Measurements from ENCODE around the gene COMT.
A peak's percentile ranks its signal among the peaks of the same experiment; 100 is the strongest.

Gene COMT

GRCh38 chr22:20001082-20001638 is 59.6 kb downstream of the COMT start:
- H3K18ac ChIP-seq (ENCODE audit: low read depth in 1 of 2, low read length in 2 of 2) = no peak overlapping the region
- H2BK12ac ChIP-seq (ENCODE audit: low read length in 2 of 2) = no peak overlapping the region
- no peak overlapping the region for H4K91ac ChIP-seq (ENCODE audit: low read length)
- H2BK120ac ChIP-seq (ENCODE audit: low read depth, low read length) = no peak overlapping the region
- H3K4me3 ChIP-seq (ENCODE audit: insufficient read depth in 1 of 2, low read depth in 1 of 2, low read length in 2 of 2) = no peak overlapping the region
- H3K9me3 ChIP-seq (ENCODE audit: control insufficient read depth, low read length) = peaks cover 22% of the 10 kb centered on the region
- H2BK5ac ChIP-seq (ENCODE audit: low read depth, low read length, poor library complexity, severe bottlenecking) = no peak overlapping the region
- DNase-seq = peak; percentile 49
- no peak overlapping the region for H3K4ac ChIP-seq (ENCODE audit: low read depth in 1 of 2, low read length in 2 of 2)
- 77% methylated on average over 10 of the region's 11 CpGs for WGBS
- peaks cover 48% of the 10 kb centered on the region for H3K4me1 ChIP-seq (ENCODE audit: control insufficient read depth, insufficient read depth, low read depth, low read length)
- no peak overlapping the region for H3K23ac ChIP-seq (ENCODE audit: low read length in 2 of 2)
- H2AK5ac ChIP-seq (ENCODE audit: low read length, severe bottlenecking) = no peak overlapping the region
- no peak overlapping the region for H4K8ac ChIP-seq (ENCODE audit: low read length)
- H3K14ac ChIP-seq (ENCODE audit: low read length in 2 of 2) = no peak overlapping the region
- no peak overlapping the region for H3K27ac ChIP-seq (ENCODE audit: low read length, poor library complexity, severe bottlenecking)
- no peak overlapping the region for H3K4me2 ChIP-seq (ENCODE audit: low read length, poor library complexity, severe bottlenecking)
- no peak overlapping the region for H2AFZ ChIP-seq (ENCODE audit: low read depth, low read length)
- peaks cover 0 to 25% of the 10 kb centered on the region in 2 experiments for H3K27me3 ChIP-seq (ENCODE audit: control insufficient read depth in 1 of 2, insufficient read depth in 1 of 2, low read length in 2 of 2)
- no peaks in the 10 kb centered on the region for H3K36me3 ChIP-seq (ENCODE audit: control insufficient read depth in 1 of 2, insufficient read depth in 2 of 2, low read depth in 1 of 2, low read length in 2 of 2)
- no peak overlapping the region for H3K9ac ChIP-seq (ENCODE audit: low read length)
- no peak overlapping the region for H2BK15ac ChIP-seq (ENCODE audit: low read depth, poor library complexity, severe bottlenecking)
- no peaks in the 10 kb centered on the region for H3K79me1 ChIP-seq (replicated peaks; ENCODE audit: low read length, poor library complexity, severe bottlenecking)

GRCh38 chr22:20002128-20002527 is 60.6 kb downstream of the COMT start:
- no peaks in the 10 kb centered on the region for H3K36me3 ChIP-seq (ENCODE audit: control insufficient read depth in 1 of 2, insufficient read depth in 2 of 2, low read depth in 1 of 2, low read length in 2 of 2)
- 34% methylated on average over 8 of the region's 9 CpGs for WGBS
- H3K4me3 ChIP-seq (ENCODE audit: insufficient read depth in 1 of 2, low read depth in 1 of 2, low read length in 2 of 2) = no peak overlapping the region
- H3K23ac ChIP-seq (ENCODE audit: low read length in 2 of 2) = no peak overlapping the region
- no peak overlapping the region for H2AK5ac ChIP-seq (ENCODE audit: low read length, severe bottlenecking)
- peaks cover 22% of the 10 kb centered on the region for H3K9me3 ChIP-seq (ENCODE audit: control insufficient read depth, low read length)
- no peak overlapping the region for H3K4me2 ChIP-seq (ENCODE audit: low read length, poor library complexity, severe bottlenecking)
- H3K18ac ChIP-seq (ENCODE audit: low read depth in 1 of 2, low read length in 2 of 2) = no peak overlapping the region
- no peak for DNase-seq
- peaks cover 44% of the 10 kb centered on the region for H3K4me1 ChIP-seq (ENCODE audit: control insufficient read depth, insufficient read depth, low read depth, low read length)
- no peak overlapping the region for H2BK5ac ChIP-seq (ENCODE audit: low read depth, low read length, poor library complexity, severe bottlenecking)
- H2BK12ac ChIP-seq (ENCODE audit: low read length in 2 of 2) = no peak overlapping the region
- no peak overlapping the region for H4K91ac ChIP-seq (ENCODE audit: low read length)
- H2BK120ac ChIP-seq (ENCODE audit: low read depth, low read length) = no peak overlapping the region
- H4K8ac ChIP-seq (ENCODE audit: low read length) = no peak overlapping the region
- H2AFZ ChIP-seq (ENCODE audit: low read depth, low read length) = no peak overlapping the region
- no peak overlapping the region for H3K9ac ChIP-seq (ENCODE audit: low read length)
- H3K27me3 ChIP-seq (ENCODE audit: control insufficient read depth in 1 of 2, insufficient read depth in 1 of 2, low read length in 2 of 2) = peaks cover 0 to 17% of the 10 kb centered on the region in 2 experiments
- no peak overlapping the region for H3K4ac ChIP-seq (ENCODE audit: low read depth in 1 of 2, low read length in 2 of 2)
- H3K14ac ChIP-seq (ENCODE audit: low read length in 2 of 2) = no peak overlapping the region
- no peak overlapping the region for H3K27ac ChIP-seq (ENCODE audit: low read length, poor library complexity, severe bottlenecking)
- no peak overlapping the region for H2BK15ac ChIP-seq (ENCODE audit: low read depth, poor library complexity, severe bottlenecking)
- no peaks in the 10 kb centered on the region for H3K79me1 ChIP-seq (replicated peaks; ENCODE audit: low read length, poor library complexity, severe bottlenecking)

GRCh38 chr22:20002636-20003035 is 61.1 kb downstream of the COMT start:
- H3K9ac ChIP-seq (ENCODE audit: low read length) = no peak overlapping the region
- H2BK5ac ChIP-seq (ENCODE audit: low read depth, low read length, poor library complexity, severe bottlenecking) = no peak overlapping the region
- H3K18ac ChIP-seq (ENCODE audit: low read depth in 1 of 2, low read length in 2 of 2) = no peak overlapping the region
- H3K14ac ChIP-seq (ENCODE audit: low read length in 2 of 2) = no peak overlapping the region
- H3K23ac ChIP-seq (ENCODE audit: low read length in 2 of 2) = no peak overlapping the region
- no peak overlapping the region for H3K4ac ChIP-seq (ENCODE audit: low read depth in 1 of 2, low read length in 2 of 2)
- no peak overlapping the region for H2BK120ac ChIP-seq (ENCODE audit: low read depth, low read length)
- no peak overlapping the region for H2AFZ ChIP-seq (ENCODE audit: low read depth, low read length)
- H2AK5ac ChIP-seq (ENCODE audit: low read length, severe bottlenecking) = no peak overlapping the region
- no peak overlapping the region for H2BK15ac ChIP-seq (ENCODE audit: low read depth, poor library complexity, severe bottlenecking)
- no peak overlapping the region for H3K27ac ChIP-seq (ENCODE audit: low read length, poor library complexity, severe bottlenecking)
- H2BK12ac ChIP-seq (ENCODE audit: low read length in 2 of 2) = no peak overlapping the region
- WGBS = 95% methylated on average over 2 of the region's 2 CpGs
- H4K91ac ChIP-seq (ENCODE audit: low read length) = no peak overlapping the region
- DNase-seq = no peak
- peaks cover 22% of the 10 kb centered on the region for H3K9me3 ChIP-seq (ENCODE audit: control insufficient read depth, low read length)
- H3K4me2 ChIP-seq (ENCODE audit: low read length, poor library complexity, severe bottlenecking) = no peak overlapping the region
- no peak overlapping the region for H3K4me3 ChIP-seq (ENCODE audit: insufficient read depth in 1 of 2, low read depth in 1 of 2, low read length in 2 of 2)
- H4K8ac ChIP-seq (ENCODE audit: low read length) = no peak overlapping the region
- H3K36me3 ChIP-seq (ENCODE audit: control insufficient read depth in 1 of 2, insufficient read depth in 2 of 2, low read depth in 1 of 2, low read length in 2 of 2) = no peaks in the 10 kb centered on the region
- H3K27me3 ChIP-seq (ENCODE audit: control insufficient read depth in 1 of 2, insufficient read depth in 1 of 2, low read length in 2 of 2) = peaks cover 0 to 12% of the 10 kb centered on the region in 2 experiments
- H3K4me1 ChIP-seq (ENCODE audit: control insufficient read depth, insufficient read depth, low read depth, low read length) = peaks cover 41% of the 10 kb centered on the region
- no peaks in the 10 kb centered on the region for H3K79me1 ChIP-seq (replicated peaks; ENCODE audit: low read length, poor library complexity, severe bottlenecking)

- no peak overlapping the region for H2BK120ac ChIP-seq (ENCODE audit: low read depth, low read length)
- H3K14ac ChIP-seq (ENCODE audit: low read length in 2 of 2) = no peak overlapping the region
- no peak for DNase-seq
- H4K8ac ChIP-seq (ENCODE audit: low read length) = no peak overlapping the region
- H3K9ac ChIP-seq (ENCODE audit: low read length) = no peak overlapping the region
- H2BK15ac ChIP-seq (ENCODE audit: low read depth, poor library complexity, severe bottlenecking) = no peak overlapping the region
- H2AK5ac ChIP-seq (ENCODE audit: low read length, severe bottlenecking) = no peak overlapping the region
- H3K18ac ChIP-seq (ENCODE audit: low read depth in 1 of 2, low read length in 2 of 2) = no peak overlapping the region
- no peak overlapping the region for H3K4ac ChIP-seq (ENCODE audit: low read depth in 1 of 2, low read length in 2 of 2)
- H4K91ac ChIP-seq (ENCODE audit: low read length) = no peak overlapping the region
- H3K36me3 ChIP-seq (ENCODE audit: control insufficient read depth in 1 of 2, insufficient read depth in 2 of 2, low read depth in 1 of 2, low read length in 2 of 2) = no peaks in the 10 kb centered on the region
- no peak overlapping the region for H3K4me3 ChIP-seq (ENCODE audit: insufficient read depth in 1 of 2, low read depth in 1 of 2, low read length in 2 of 2)
- H3K23ac ChIP-seq (ENCODE audit: low read length in 2 of 2) = no peak overlapping the region
- no peak overlapping the region for H2AFZ ChIP-seq (ENCODE audit: low read depth, low read length)
- H2BK5ac ChIP-seq (ENCODE audit: low read depth, low read length, poor library complexity, severe bottlenecking) = no peak overlapping the region
- H2BK12ac ChIP-seq (ENCODE audit: low read length in 2 of 2) = no peak overlapping the region
- no peaks in the 10 kb centered on the region for H3K79me1 ChIP-seq (replicated peaks; ENCODE audit: low read length, poor library complexity, severe bottlenecking)
- H3K27ac ChIP-seq (ENCODE audit: low read length, poor library complexity, severe bottlenecking) = no peak overlapping the region
- H3K4me2 ChIP-seq (ENCODE audit: low read length, poor library complexity, severe bottlenecking) = no peak overlapping the region
- H3K27me3 ChIP-seq (ENCODE audit: control insufficient read depth in 1 of 2, insufficient read depth in 1 of 2, low read length in 2 of 2) = peaks cover 0 to 6% of the 10 kb centered on the region in 2 experiments
- WGBS = 100% methylated on average over 1 of the region's 1 CpG
- peaks cover 36% of the 10 kb centered on the region for H3K4me1 ChIP-seq (ENCODE audit: control insufficient read depth, insufficient read depth, low read depth, low read length)
- peaks cover 22% of the 10 kb centered on the region for H3K9me3 ChIP-seq (ENCODE audit: control insufficient read depth, low read length)
Measured at GRCh38 chr22:20003304-20003703, 61.7 kb downstream of the COMT start.
